ENCODE results near the gene ZNF317.

Gene ZNF317

DNA sequence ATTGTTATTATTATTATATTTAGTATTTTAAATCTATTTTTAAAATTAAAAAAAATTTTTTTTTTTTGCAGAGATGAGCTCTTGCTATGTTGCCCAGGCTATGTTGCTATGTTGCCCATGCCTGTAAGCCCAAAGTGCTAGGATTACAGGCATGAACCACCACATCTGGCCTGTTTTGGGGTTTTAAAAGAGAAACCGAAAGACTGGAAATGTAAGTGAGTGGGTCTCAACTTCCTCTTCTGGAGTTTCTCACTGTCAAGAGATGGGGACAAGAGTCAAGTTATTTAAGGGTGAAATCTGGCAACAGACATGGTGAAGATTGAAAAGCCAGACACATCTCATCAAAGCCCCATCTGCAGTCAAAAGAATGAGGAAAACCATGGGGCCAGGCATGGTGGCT lies 9.2 kb upstream of the ZNF317 start:
- H3K27ac ChIP-seq: no peak overlapping the region
- TF ChIP-seq, protein P1, sequence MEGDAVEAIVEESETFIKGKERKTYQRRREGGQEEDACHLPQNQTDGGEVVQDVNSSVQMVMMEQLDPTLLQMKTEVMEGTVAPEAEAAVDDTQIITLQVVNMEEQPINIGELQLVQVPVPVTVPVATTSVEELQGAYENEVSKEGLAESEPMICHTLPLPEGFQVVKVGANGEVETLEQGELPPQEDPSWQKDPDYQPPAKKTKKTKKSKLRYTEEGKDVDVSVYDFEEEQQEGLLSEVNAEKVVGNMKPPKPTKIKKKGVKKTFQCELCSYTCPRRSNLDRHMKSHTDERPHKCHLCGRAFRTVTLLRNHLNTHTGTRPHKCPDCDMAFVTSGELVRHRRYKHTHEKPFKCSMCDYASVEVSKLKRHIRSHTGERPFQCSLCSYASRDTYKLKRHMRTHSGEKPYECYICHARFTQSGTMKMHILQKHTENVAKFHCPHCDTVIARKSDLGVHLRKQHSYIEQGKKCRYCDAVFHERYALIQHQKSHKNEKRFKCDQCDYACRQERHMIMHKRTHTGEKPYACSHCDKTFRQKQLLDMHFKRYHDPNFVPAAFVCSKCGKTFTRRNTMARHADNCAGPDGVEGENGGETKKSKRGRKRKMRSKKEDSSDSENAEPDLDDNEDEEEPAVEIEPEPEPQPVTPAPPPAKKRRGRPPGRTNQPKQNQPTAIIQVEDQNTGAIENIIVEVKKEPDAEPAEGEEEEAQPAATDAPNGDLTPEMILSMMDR (conservative IDR thresholded peaks at IDR 0.05): no peak

DNA sequence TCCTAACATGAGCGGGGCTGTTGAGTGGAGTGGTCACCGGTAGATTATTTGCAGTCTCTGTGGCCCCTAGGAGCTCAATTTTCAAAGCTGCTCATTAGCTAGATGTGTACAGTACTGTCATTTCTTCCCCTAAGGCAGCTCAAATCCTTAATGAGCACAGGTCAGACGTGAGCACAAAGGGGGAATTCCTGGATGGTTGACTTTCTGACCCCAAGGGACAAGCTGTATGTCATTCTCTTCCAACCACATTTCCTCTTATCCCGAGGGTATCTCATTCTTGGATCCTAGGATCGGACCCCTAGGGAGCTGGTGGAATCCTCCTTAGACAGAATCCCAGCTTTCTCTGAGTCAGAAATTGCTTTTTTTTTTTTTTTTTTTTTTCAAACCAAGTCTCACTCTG lies 7.8 kb upstream of the ZNF317 start:
- TF ChIP-seq, protein P1 (conservative IDR thresholded peaks at IDR 0.05): no peak
- no peak overlapping the region for H3K27ac ChIP-seq

GRCh38 chr19:9139609-9140158 lies 513 bp upstream of the ZNF317 start:
- peak overlapping the region; percentile 63; the same call in 1 of the 2 replicates for H3K27ac ChIP-seq
- TF ChIP-seq, protein P1 (conservative IDR thresholded peaks at IDR 0.05): no peak

DNA sequence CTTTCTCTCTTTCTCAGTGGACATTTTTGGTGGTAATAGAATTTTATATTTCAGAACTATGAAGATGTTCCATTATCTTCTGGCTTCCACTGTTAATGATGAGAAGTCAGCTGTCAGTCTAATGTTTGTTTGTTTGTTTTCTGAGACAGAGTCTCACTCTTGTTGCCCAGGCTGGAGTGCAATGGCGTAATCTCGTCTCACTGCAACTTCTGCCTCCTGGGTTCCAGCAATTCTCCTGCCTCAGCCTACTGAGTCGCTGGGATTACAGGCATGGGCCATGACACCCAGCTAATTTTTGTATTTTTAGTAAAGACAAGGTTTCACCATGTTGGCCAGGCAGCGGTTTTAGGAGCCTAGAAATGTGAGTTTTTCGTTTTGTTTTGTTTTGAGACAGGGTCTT lies 4.7 kb downstream of the ZNF317 start:
- no peak overlapping the region for H3K27ac ChIP-seq
- TF ChIP-seq, protein P1 (conservative IDR thresholded peaks at IDR 0.05): no peak

DNA sequence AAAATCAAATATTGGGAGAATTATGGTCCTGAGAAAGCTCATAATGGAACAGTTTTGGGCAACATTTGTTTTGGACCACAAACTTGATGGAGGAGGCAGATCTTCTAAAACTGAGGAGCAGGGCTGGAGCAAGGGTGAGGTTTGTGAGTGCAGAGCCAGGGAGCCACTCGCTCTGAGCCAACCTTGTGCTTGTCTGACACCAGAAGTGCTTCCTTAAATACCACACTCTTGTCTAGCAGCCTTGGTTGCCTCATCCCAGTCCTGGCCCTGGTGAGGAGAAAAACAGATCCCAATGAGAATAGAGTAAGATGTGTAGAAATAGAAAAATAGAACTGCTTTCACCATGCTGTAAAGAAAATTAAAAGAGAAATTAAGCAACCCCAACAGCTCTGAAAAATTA lies 6.7 kb downstream of the ZNF317 start:
- H3K27ac ChIP-seq: no peak overlapping the region
- TF ChIP-seq, protein P1 (conservative IDR thresholded peaks at IDR 0.05): no peak

GRCh38 chr19:9148697-9149096 lies 8.5 kb downstream of the ZNF317 start:
- no peak overlapping the region for H3K27ac ChIP-seq
- TF ChIP-seq, protein P1 (conservative IDR thresholded peaks at IDR 0.05): no peak

DNA sequence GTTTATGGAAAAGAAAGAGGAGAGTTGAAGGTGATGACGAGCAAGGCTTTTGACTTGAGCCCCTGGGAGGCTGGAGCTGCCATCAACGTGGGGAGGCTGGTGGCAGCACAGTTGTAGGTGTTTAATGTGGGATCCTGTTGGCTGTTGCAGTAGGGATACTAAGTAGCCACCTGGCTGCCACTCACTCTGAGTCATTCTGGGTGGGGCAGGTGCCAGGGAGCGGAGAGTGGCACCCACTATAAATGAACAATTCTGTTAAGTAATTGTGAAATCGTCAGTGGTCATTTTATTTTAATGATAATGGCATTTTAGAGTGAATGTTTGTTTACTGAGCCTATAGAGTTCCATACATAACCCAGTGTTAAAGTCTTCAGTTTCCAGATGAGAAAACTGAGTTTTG lies 9.8 kb downstream of the ZNF317 start:
- H3K27ac ChIP-seq: no peak overlapping the region
- TF ChIP-seq, protein P1 (conservative IDR thresholded peaks at IDR 0.05): no peak

Data from VCaP (cell line).